ENCODE data around the gene STK24. TPM values are rescaled to one million over a fixed set of nuclear protein-coding genes. Genes with fewer than 3 reads are reported as not detected.

Gene STK24
- total and polyA plus RNA-seq, 7 donors, result 27.2 to 58.1 (median 34.3) TPM

- Histone ChIP-seq H3K4me3 (no peak overlapping the region), H3K9me3 (no peaks in the 10 kb centered on the region), H3K27ac (no peak overlapping the region), H3K4me1 (peaks cover 34% of the 10 kb centered on the region), H3K36me3 (ENCODE audit: insufficient read depth in 1 of 2, low read depth in 1 of 2) (no peaks in the 10 kb centered on the region), H3K27me3 (ENCODE audit: insufficient read depth in 3 of 3, low read length in 2 of 3) (no peaks in the 10 kb centered on the region)
- 60 to 68% (median 68%) methylated on average over 9 of the region's 9 CpGs for WGBS, 3 donors
- no peak for TF ChIP-seq CTCF (IDR thresholded peaks at IDR 0.05)
- ATAC-seq, result no peak
- DNase-seq, result no peak
- intact Hi-C loops (cut with DNase I), result no loop called here
Observed at GRCh38 chr13:98490195-98490836, 86.6 kb downstream of the STK24 start.

GRCh38 chr13:98489446-98490194 lies 87.3 kb downstream of the STK24 start:
- H3K4me3 ChIP-seq, result no peak overlapping the region
- no peak for DNase-seq
- 80 to 88% (median 82%) methylated on average over 8 of the region's 8 CpGs for WGBS, 3 donors
- TF ChIP-seq CTCF (IDR thresholded peaks at IDR 0.05), result no peak
- H3K27me3 ChIP-seq (ENCODE audit: insufficient read depth in 3 of 3, low read length in 2 of 3), result no peaks in the 10 kb centered on the region
- H3K4me1 ChIP-seq, result peaks cover 38% of the 10 kb centered on the region
- H3K9me3 ChIP-seq, result no peaks in the 10 kb centered on the region
- H3K27ac ChIP-seq, result no peak overlapping the region
- H3K36me3 ChIP-seq (ENCODE audit: insufficient read depth in 1 of 2, low read depth in 1 of 2), result no peaks in the 10 kb centered on the region
- ATAC-seq, result no peak
- intact Hi-C loops (cut with DNase I), result loop anchor here in 1 of 2 donors (5.0 kb wide), 1 partner anchor 38 kb away; no protein-coding TSS in a partner anchor

- 74 to 81% (median 77%) methylated on average over 11 of the region's 11 CpGs for WGBS, 3 donors
- no peak overlapping the region for H3K4me3 ChIP-seq
- no peak overlapping the region for H3K27ac ChIP-seq
- no peak for ATAC-seq
- TF ChIP-seq CTCF (IDR thresholded peaks at IDR 0.05), result no peak
- no peaks in the 10 kb centered on the region for H3K36me3 ChIP-seq (ENCODE audit: insufficient read depth in 1 of 2, low read depth in 1 of 2)
- DNase-seq, result no peak
- intact Hi-C loops (cut with DNase I), result loop anchor here in 1 of 2 donors (5.0 kb wide), 1 partner anchor 39 kb away; no protein-coding TSS in a partner anchor
- H3K4me1 ChIP-seq, result peaks cover 47% of the 10 kb centered on the region
- no peaks in the 10 kb centered on the region for H3K9me3 ChIP-seq
- H3K27me3 ChIP-seq (ENCODE audit: insufficient read depth in 3 of 3, low read length in 2 of 3), result no peaks in the 10 kb centered on the region
Observed at GRCh38 chr13:98488736-98489135, 88.2 kb downstream of the STK24 start.

DNA sequence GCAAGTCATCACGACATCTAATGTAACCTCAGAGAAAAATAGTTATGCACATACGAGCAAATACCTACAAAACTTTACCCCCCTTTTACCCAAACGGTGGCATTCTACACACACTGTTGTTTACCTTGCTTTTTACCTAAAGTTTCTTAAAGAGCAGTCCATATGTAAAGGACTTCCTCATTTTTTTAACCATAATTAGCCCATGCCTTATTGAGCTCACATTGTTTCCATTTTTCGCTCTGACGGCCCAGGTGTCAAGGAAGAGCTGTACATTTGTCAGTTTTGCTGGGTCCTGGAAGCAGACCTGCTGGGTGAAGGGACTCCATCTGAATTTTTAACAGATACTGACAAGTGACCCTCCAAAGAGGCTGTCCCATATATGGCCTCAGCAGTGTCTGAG lies 89.4 kb downstream of the STK24 start:
- 78 to 82% (median 81%) methylated on average over 5 of the region's 5 CpGs for WGBS, 3 donors

More for the DNA sequence above, 89.4 kb downstream of the STK24 start:
- H3K27ac ChIP-seq, result no peak overlapping the region
- H3K4me1 ChIP-seq, result peaks cover 59% of the 10 kb centered on the region
- DNase-seq (no peak), ATAC-seq (no peak)
- no peak for TF ChIP-seq CTCF (IDR thresholded peaks at IDR 0.05)
- H3K27me3 ChIP-seq (ENCODE audit: insufficient read depth in 3 of 3, low read length in 2 of 3), result no peaks in the 10 kb centered on the region
- intact Hi-C loops (cut with DNase I), result loop anchor here in 1 of 2 donors (5.0 kb wide), 1 partner anchor 40 kb away; no protein-coding TSS in a partner anchor
- no peak overlapping the region for H3K4me3 ChIP-seq
- no peaks in the 10 kb centered on the region for H3K36me3 ChIP-seq (ENCODE audit: insufficient read depth in 1 of 2, low read depth in 1 of 2)
- no peaks in the 10 kb centered on the region for H3K9me3 ChIP-seq
